Gastrocnemius medialis (tissue), 4 donors: ENCODE results near the gene LRMDA.

Experiments used
- CTCF ChIP-seq, 5 experiments: fragments of 450-650 bp in 3 of 5; fragments of 200-600 bp in 2 of 5; sonication (generic) in 2 of 5; IDR thresholded peaks in 4 of 5; conservative IDR thresholded peaks in 1 of 5; 1 replicate in 4 of 5; 2 replicates in 1 of 5; pipeline ENCODE4 v1.5.1; 2016 to 2019; ENCODE audit warnings: antibody characterized with exemption in 5 of 5, mild to moderate bottlenecking in 3 of 5, moderate library complexity in 3 of 5
- POLR2A ChIP-seq, 2 donors: fragments of 450-650 bp; IDR thresholded peaks; one replicate each; pipeline ENCODE4 v1.6.1; 2017; ENCODE audit warnings: antibody characterized with exemption in 2 of 2, mild to moderate bottlenecking in 2 of 2, moderate library complexity in 2 of 2

DNA sequence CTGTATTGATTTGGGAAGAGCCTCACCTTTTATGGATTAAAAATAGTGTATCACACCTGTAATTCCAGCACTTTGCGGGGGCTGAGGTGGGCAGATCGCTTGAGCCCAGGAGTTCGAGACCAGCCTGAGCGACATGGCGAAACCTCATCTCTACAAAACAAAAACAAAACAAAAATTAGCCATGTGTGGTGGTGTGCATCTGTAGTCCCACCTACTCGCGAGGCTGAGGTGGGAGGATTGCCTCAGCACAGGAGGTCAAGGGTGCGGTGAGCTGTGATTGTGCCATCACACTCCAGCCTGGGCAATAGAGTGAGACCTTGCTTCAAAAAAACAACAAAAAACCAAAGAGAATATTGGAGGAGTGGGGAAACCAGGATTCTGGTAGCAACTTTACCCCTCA, 79.6 kb downstream of the LRMDA start:
- no peak for TF ChIP-seq CTCF (IDR thresholded peaks at IDR 0.05 in 4 of 5, conservative IDR thresholded peaks at IDR 0.05 in 1 of 5)
- no peak for TF ChIP-seq POLR2A (IDR thresholded peaks at IDR 0.05)
